HG03135 (cell line): ENCODE data around the gene SIAH3.

ENCODE experiments used
- ATAC-seq: cut with Tn5 transposase; IDR thresholded peaks from one replicate; pipeline ENCODE4 v1.9.1; 2021; ENCODE audit warnings: mild to moderate bottlenecking, moderate library complexity; ENCODE audit not compliant: unreplicated experiment

The SIAH3 gene

GRCh38 chr13:45748941-45749759 lies 102.4 kb downstream of the SIAH3 start:
- ATAC-seq, result no peak

- ATAC-seq, result no peak
Observed at GRCh38 chr13:45747071-45747470, 104.5 kb downstream of the SIAH3 start.

GRCh38 chr13:45744979-45745378 lies 106.6 kb downstream of the SIAH3 start:
- ATAC-seq, result no peak

GRCh38 chr13:45742985-45743384 lies 108.6 kb downstream of the SIAH3 start:
- no peak for ATAC-seq

GRCh38 chr13:45737571-45738017 lies 114.0 kb downstream of the SIAH3 start:
- ATAC-seq, result no peak

- ATAC-seq, result no peak
Observed at GRCh38 chr13:45733361-45733760, 118.2 kb downstream of the SIAH3 start.

GRCh38 chr13:45732916-45733315 lies 118.6 kb downstream of the SIAH3 start:
- ATAC-seq, result no peak

GRCh38 chr13:45731455-45731854 lies 120.1 kb downstream of the SIAH3 start:
- no peak for ATAC-seq

- ATAC-seq, result peak; percentile 59
Observed at GRCh38 chr13:45728759-45729158, 122.8 kb downstream of the SIAH3 start.
